SJCRH30 (cell line): ENCODE measurements around the gene OSBPL10. TPM values are rescaled to one million over a fixed set of nuclear protein-coding genes. Genes with fewer than 3 reads are reported as not detected.

Experiments used
- DNase-seq, 2 experiments: peaks; one replicate each; pipeline ENCODE4 v3.0.0-alpha.2; 2015 to 2020
- H3K27ac ChIP-seq: fragments of 250-450 bp; sonication (Bioruptor Pico); 2 replicates; pipeline ENCODE4 v1.5.1; 2020; ENCODE audit warnings: mild to moderate bottlenecking, moderate library complexity
- H3K27me3 ChIP-seq: fragments of 250-450 bp; sonication (Bioruptor Pico); 2 replicates; pipeline ENCODE4 v1.5.1; 2020; ENCODE audit warnings: mild to moderate bottlenecking, moderate library complexity
- H3K36me3 ChIP-seq: fragments of 250-450 bp; sonication (Bioruptor Pico); 2 replicates; pipeline ENCODE4 v1.5.1; 2020; ENCODE audit warnings: mild to moderate bottlenecking, moderate library complexity
- H3K4me1 ChIP-seq: fragments of 250-450 bp; sonication (Bioruptor Pico); 2 replicates; pipeline ENCODE4 v1.5.1; 2020; ENCODE audit warnings: mild to moderate bottlenecking, moderate library complexity
- H3K4me3 ChIP-seq: fragments of 250-450 bp; sonication (Bioruptor Pico); 2 replicates; pipeline ENCODE4 v1.5.1; 2020; ENCODE audit warnings: mild to moderate bottlenecking, moderate library complexity
- H3K9me3 ChIP-seq: fragments of 250-450 bp; sonication (Bioruptor Pico); replicated peaks from 2 replicates; pipeline ENCODE4 v1.5.1; 2020; ENCODE audit warnings: mild to moderate bottlenecking, moderate library complexity
- total RNA-seq: library from RNA; depleted of rRNA; stranded (reverse); fragments of >200 nt; shearing (Covaris generic); gene quantifications from 2 replicates; pipeline ENCODE4 v1.2.3, GENCODE V29; 2014

The OSBPL10 gene
- total RNA-seq, 1 experiment from 2014 or later: 2.0 TPM

DNA sequence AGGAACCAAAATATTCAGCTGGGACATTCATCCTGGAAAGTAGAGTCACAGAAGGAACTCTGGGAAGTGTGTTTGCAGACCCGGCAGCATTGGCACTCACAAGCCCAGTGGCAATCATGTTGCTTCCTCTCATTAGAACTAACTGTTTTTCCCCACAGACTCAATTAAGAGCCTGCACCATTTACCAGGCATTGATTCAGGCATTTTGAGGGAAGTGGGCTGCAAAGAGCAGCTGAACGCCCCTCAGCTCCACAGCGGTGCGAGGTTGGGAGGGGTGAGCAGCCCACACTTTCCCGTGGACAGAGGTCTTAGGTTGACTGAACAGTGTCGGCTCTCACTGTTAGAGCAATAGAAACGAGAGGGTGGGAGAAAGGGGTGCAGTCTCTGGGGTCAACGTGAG is 304.5 kb downstream of the OSBPL10 start:
- Histone ChIP-seq H3K36me3 (no peaks in the 10 kb centered on the region), H3K27me3 (no peaks in the 10 kb centered on the region)

DNA sequence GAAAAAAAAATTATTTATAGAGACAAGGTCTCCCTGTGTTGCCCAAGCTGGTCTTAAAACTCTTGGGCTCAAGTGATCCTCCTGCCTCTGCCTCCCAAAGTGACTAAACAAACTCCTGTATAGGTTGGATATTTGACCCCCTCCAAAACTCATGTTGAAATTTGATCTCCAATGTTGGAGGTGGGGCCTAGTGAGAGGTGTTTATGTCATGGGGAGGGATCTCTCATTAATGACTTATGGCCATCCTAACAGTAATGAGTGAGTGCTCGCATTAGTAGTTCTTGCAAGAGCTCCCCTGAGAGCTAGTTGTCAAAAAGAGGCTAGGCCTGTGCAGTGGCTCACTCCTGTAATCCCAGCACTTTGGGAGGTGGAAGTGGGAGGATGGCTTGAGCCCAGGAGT is 307.1 kb downstream of the OSBPL10 start:
- no peak for DNase-seq
- no peaks in the 10 kb centered on the region for H3K4me1 ChIP-seq
- no peaks in the 10 kb centered on the region for H3K27me3 ChIP-seq
- no peaks in the 10 kb centered on the region for H3K36me3 ChIP-seq
- H3K4me3 ChIP-seq: no peak overlapping the region
- H3K27ac ChIP-seq: no peak overlapping the region
- no peaks in the 10 kb centered on the region for H3K9me3 ChIP-seq

More for the DNA sequence above, 304.5 kb downstream of the OSBPL10 start:
- Histone ChIP-seq H3K27ac (no peak overlapping the region), H3K9me3 (no peaks in the 10 kb centered on the region), H3K4me1 (no peaks in the 10 kb centered on the region), H3K4me3 (no peak overlapping the region)
- no peak for DNase-seq

DNA sequence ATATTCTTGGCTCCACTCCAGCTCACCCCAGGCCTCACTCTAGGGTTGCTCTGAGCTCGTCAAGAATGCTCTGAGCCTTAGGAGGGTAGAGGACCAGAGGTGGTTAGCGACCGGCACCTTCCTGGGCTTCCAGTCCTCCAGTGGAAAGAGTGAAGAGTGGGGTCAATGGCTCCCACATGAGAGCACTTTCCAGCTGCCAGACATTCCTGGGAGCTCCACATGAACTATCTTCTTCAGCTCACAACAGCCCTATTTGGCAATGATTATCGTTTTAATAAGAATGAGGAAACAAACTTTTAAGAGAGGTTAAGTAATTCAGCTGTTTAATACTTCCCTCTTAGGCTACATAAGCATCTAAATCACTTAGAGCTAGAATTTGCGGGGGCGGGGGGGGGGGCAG is 309.1 kb downstream of the OSBPL10 start:
- Histone ChIP-seq H3K9me3 (no peaks in the 10 kb centered on the region), H3K4me3 (no peak overlapping the region), H3K36me3 (no peaks in the 10 kb centered on the region), H3K27me3 (no peaks in the 10 kb centered on the region), H3K4me1 (no peaks in the 10 kb centered on the region), H3K27ac (no peak overlapping the region)
- no peak for DNase-seq

DNA sequence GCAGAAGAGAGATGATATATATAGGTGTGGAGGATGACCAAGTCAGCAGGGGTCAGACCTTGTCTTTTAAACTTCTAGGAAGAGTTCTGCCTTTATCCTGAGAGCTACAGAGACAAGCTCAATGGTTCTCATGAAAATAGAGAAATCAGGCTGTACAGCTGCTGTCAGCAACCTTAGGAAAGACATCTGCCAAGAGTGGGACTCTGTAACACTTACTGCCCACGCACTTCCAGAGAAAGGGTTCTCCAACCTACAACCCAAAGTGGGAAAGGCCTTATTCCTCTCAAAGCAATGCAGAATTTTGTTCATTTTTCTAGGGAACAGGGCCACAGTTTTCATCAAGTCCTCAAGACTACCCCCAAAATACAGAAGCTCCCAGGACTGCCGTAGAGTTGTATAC is 309.6 kb downstream of the OSBPL10 start:
- Histone ChIP-seq H3K27ac (no peak overlapping the region), H3K4me3 (no peak overlapping the region), H3K4me1 (no peaks in the 10 kb centered on the region), H3K36me3 (no peaks in the 10 kb centered on the region), H3K27me3 (no peaks in the 10 kb centered on the region), H3K9me3 (no peaks in the 10 kb centered on the region)
- no peak for DNase-seq

DNA sequence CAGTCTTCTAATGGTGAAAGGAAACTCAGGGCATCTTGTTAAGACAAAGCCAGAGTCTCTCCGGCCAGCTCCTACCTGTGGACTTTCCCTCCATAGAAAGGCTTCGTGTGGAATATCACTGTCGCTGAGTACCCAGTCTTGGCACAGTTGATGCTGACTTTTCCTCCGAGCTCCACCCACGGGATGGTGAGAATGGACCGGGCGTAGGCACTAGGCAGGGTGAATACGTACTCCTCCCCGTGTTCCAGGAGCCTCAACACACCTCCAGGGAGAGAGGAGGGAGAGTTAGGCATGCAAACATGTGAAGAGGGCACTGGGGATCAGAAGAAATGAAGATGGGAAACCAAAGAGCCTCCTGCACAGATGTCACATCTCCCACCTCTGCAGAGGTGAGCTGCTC is 310.3 kb downstream of the OSBPL10 start:
- H3K27me3 ChIP-seq: no peaks in the 10 kb centered on the region
- no peaks in the 10 kb centered on the region for H3K4me1 ChIP-seq
- H3K36me3 ChIP-seq: no peaks in the 10 kb centered on the region
- DNase-seq: no peak
- H3K9me3 ChIP-seq: no peaks in the 10 kb centered on the region
- H3K4me3 ChIP-seq: no peak overlapping the region
- no peak overlapping the region for H3K27ac ChIP-seq

DNA sequence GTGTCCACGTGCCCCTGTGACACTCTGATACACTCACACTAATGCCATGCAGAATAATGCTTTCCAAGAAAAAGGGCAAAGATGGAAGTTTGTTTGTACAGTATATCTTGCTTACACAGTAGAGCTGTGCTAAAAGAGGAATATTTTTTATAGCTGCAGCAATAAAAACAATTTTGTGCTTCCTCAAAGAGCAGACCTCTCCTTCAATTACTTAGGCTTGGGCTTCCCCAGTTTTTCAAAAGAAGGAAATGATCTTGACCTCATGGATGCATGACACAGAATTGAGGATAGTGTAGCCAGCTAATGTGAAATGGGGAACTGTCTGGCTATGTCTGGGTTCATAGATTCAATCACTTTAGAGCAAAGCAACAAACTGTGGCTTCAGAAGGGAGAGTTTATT is 310.9 kb downstream of the OSBPL10 start:
- Histone ChIP-seq H3K9me3 (no peaks in the 10 kb centered on the region), H3K27me3 (no peaks in the 10 kb centered on the region), H3K27ac (no peak overlapping the region), H3K36me3 (no peaks in the 10 kb centered on the region), H3K4me1 (no peaks in the 10 kb centered on the region), H3K4me3 (no peak overlapping the region)
- no peak for DNase-seq

DNA sequence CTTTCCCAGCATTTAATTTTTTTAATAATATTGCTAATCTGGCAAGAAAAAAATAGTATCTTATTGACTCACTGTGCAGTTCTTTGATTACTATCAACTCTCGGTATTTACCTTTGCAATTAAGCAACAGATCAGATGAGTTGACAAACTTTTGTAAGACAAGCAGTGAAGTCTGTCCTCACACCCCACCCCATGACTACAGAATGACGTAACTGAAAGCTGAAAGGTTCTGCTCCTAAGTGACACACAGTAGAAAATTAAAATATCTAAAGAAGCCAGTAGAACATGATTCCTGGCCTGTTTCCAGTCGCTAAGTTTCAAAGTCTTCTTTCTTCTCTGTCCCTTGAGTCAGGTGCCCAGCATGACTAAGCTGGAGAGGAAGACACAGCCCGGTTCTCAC is 312.8 kb downstream of the OSBPL10 start:
- no peaks in the 10 kb centered on the region for H3K9me3 ChIP-seq
- no peak overlapping the region for H3K27ac ChIP-seq
- no peak overlapping the region for H3K4me3 ChIP-seq
- DNase-seq: no peak
- no peaks in the 10 kb centered on the region for H3K36me3 ChIP-seq
- H3K4me1 ChIP-seq: no peaks in the 10 kb centered on the region
- H3K27me3 ChIP-seq: no peaks in the 10 kb centered on the region

DNA sequence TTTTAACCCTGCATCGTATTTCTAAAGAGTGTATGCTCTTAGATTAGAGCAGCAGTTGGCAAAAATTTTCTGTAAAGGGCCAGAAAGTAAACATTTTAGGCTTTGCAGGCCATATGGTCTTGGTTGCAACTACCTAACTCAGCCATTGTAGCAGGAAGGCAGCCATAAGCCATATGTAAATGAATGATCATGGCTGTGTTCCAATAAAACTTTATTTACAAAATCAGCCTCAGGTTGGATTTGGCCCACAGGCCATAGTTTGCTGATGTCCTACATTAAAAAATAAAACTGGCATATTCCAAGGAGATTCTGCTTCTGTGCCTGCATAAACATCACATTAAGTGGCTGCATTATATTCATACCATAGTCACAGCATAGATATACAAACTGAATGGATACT is 313.5 kb downstream of the OSBPL10 start:
- H3K36me3 ChIP-seq: no peaks in the 10 kb centered on the region

DNA sequence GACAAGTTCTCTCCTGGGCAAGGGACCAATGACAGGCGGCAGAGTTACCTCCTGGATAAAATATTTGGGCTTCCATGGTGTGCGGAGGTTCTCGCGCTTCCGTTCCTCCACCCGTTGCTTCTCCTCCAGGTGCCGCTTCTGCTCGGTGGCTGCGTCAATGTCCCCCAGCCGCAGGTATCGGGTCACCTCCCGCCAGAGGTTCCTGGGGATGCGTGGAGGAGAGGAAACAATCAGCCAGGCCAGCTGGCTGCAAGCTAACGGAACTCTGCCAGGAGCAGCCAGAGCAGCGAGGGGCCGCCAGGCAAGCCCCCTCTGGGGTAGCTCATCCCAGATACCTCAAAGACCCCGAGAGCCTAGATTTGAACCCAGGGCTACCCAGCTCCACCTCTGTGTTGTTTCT is 317.0 kb downstream of the OSBPL10 start:
- Histone ChIP-seq H3K9me3 (no peaks in the 10 kb centered on the region), H3K27ac (no peak overlapping the region), H3K36me3 (no peaks in the 10 kb centered on the region), H3K27me3 (no peaks in the 10 kb centered on the region), H3K4me1 (no peaks in the 10 kb centered on the region), H3K4me3 (no peak overlapping the region)
- DNase-seq: no peak

More for the DNA sequence above, 313.5 kb downstream of the OSBPL10 start:
- Histone ChIP-seq H3K27me3 (no peaks in the 10 kb centered on the region), H3K27ac (no peak overlapping the region), H3K4me1 (no peaks in the 10 kb centered on the region), H3K4me3 (no peak overlapping the region), H3K9me3 (no peaks in the 10 kb centered on the region)
- no peak for DNase-seq

DNA sequence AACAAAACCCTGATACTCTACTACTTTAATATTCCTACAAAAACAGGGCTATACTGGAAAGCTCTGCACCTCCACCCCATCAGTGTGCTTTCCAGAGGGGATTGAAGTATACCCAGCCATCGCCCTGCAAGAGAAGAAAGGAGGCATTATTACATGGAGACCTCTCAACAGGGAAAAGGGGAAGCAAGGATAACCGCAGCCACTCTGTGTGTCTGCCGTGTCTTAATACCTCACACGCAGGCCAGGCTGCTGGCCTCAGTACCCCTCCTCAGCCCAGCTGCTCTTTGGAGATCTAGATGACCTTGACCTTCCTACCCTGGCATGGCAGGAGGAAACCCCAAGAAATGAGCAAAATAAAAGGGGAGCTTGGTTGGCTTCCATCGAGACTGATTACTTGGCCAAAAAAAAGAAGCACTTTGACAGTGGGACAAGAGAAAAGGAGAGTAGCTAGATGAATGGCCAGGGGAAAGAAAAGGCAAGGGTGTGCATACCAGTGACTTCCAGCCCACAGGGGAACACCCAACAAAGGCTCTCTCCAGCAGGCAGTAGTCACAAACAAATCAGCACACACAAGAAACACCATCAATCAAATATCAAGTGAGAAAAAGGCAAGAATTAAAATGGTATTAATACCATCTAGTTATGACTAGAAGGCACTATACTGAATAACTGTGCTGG is 318.9 kb downstream of the OSBPL10 start:
- DNase-seq: no peak
- Histone ChIP-seq H3K27me3 (no peaks in the 10 kb centered on the region), H3K36me3 (no peaks in the 10 kb centered on the region), H3K4me1 (no peaks in the 10 kb centered on the region), H3K4me3 (no peak overlapping the region), H3K27ac (no peak overlapping the region), H3K9me3 (no peaks in the 10 kb centered on the region)

DNA sequence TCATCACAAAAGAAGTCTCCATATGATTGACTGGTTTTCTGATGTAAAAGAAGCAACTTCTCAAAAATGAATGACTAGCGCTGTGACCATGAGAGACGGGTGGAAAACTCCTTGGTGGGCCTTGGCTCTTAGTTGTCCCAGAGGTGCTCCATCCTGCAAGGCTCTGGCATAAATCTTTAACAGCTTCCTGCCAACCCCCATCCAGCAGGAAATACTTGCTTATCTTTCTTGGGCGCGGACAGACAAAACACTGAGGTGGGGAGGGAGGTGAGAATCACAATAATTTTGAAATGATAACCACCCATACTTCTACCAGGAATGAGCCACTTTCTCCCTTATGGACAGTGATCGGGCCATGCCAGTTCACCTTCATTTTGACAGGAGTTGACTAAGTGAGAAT is 319.8 kb downstream of the OSBPL10 start:
- no peaks in the 10 kb centered on the region for H3K9me3 ChIP-seq
- DNase-seq: no peak
- H3K27me3 ChIP-seq: no peaks in the 10 kb centered on the region
- no peak overlapping the region for H3K4me3 ChIP-seq
- no peaks in the 10 kb centered on the region for H3K4me1 ChIP-seq
- no peaks in the 10 kb centered on the region for H3K36me3 ChIP-seq
- no peak overlapping the region for H3K27ac ChIP-seq

DNA sequence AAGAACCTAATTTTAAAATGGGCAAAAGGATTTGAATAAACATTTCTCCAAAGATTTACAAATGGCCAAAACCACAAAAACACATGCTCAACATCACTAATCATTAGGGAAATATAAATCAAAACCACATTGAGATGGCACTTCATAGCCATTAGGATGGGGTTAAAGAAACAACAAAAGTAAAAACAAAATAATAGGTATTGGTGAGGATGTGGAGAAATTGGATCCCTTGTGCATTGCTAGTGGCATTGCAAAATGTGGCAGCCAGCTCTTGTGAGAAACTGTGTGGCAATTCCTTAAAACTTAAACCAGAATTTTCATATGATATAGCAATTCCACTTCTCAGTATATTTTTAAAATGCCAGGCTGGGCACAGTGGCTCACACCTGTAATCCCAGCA is 321.8 kb downstream of the OSBPL10 start:
- no peaks in the 10 kb centered on the region for H3K4me1 ChIP-seq
- DNase-seq: no peak
- H3K27me3 ChIP-seq: no peaks in the 10 kb centered on the region
- no peaks in the 10 kb centered on the region for H3K9me3 ChIP-seq
- no peaks in the 10 kb centered on the region for H3K36me3 ChIP-seq
- H3K27ac ChIP-seq: no peak overlapping the region
- no peak overlapping the region for H3K4me3 ChIP-seq

DNA sequence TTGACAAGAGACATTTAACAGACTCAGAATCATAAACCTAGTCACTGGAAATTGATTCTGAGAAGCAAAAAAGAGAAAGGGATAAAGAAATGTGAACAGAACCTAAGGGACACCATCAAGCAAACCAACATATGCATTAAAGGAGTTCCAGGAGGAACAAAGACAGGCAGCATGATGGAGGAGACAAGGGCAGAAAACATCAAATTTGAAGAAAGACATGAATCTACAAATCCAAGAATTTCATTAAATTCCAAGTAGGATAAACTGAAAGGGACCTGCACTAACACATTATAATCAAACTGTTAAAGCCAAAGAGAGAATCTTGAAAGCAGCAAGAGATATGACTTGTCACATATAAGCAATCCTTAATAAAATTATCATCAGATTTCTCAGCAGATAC is 326.1 kb downstream of the OSBPL10 start:
- Histone ChIP-seq H3K4me3 (no peak overlapping the region), H3K27me3 (no peaks in the 10 kb centered on the region), H3K36me3 (no peaks in the 10 kb centered on the region), H3K27ac (no peak overlapping the region), H3K4me1 (no peaks in the 10 kb centered on the region), H3K9me3 (no peaks in the 10 kb centered on the region)
- DNase-seq: no peak

DNA sequence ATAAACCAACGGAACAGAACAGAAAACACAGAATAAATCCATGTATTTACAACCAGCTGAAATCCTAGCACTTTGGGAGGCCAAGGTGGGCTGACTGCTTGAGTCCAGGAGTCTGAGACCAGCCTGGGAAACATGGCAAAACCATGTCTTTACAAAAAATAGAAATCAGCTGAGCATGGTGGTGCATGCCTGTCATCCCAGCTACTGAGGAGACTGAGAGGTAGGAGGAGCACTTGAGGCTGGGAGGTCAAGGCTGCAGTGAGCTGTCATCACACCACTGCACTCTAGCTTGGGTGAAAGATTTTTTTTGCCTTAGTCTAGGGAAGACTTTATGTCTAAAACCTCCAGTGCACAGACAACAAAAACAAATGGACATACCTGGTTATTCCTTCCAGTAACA is 327.6 kb downstream of the OSBPL10 start:
- no peaks in the 10 kb centered on the region for H3K4me1 ChIP-seq
- no peaks in the 10 kb centered on the region for H3K9me3 ChIP-seq
- no peak overlapping the region for H3K4me3 ChIP-seq
- H3K36me3 ChIP-seq: no peaks in the 10 kb centered on the region
- H3K27me3 ChIP-seq: no peaks in the 10 kb centered on the region
- H3K27ac ChIP-seq: no peak overlapping the region
- no peak for DNase-seq

DNA sequence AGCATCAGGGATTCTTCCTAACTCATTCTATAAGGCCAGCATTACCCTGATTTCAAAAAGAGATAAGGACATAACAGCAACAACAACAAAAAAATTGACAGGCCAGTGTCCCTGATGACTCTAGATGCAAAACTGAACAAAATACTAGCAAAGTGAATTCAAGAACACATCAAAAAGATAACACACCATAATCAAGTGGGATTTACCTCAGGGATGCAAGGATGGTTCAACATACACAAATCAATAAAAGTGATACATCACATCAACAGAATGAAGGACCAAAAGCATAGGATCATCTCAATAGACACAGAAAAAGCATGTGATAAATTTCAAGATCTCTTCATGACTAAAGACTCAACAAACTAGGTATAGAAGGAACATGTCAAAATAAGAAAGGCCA is 328.8 kb downstream of the OSBPL10 start:
- Histone ChIP-seq H3K4me3 (no peak overlapping the region), H3K27ac (no peak overlapping the region), H3K36me3 (no peaks in the 10 kb centered on the region), H3K9me3 (no peaks in the 10 kb centered on the region), H3K27me3 (no peaks in the 10 kb centered on the region), H3K4me1 (no peaks in the 10 kb centered on the region)
- DNase-seq: no peak

DNA sequence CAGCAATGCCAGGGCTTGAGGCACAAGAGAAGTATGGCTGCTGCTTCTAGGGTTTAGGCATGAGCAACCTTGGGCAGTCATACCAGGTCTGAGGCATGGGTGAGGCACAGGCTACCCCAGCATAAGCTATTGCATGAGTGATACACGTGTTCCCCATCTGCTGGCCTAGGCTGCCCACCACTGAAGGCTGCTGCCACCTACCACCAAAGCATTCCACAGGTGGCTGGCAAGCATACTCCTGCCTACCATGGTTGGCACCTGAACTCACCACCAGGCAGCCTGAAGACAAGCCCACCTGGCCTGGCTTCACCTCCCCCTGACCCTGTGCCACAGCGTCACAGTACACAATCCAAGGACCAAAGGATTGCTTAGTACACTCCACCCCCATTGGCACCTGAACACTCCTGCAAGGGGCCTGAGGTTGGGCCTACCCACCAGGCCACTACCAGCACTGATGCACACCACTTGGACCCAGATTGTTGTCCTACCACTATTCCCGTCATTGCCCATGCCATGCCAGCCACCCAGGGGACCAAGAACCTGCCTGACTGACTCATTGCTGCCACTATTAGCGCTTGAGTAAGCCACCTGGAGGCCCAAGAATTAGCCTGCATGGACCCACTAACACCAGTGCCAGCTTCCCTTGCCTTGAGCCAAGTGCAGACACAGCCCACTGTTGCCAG is 332.6 kb downstream of the OSBPL10 start:
- H3K36me3 ChIP-seq: no peaks in the 10 kb centered on the region
- no peaks in the 10 kb centered on the region for H3K27me3 ChIP-seq
- H3K27ac ChIP-seq: no peak overlapping the region
- H3K4me3 ChIP-seq: no peak overlapping the region
- H3K4me1 ChIP-seq: no peaks in the 10 kb centered on the region
- H3K9me3 ChIP-seq: no peaks in the 10 kb centered on the region
- DNase-seq: no peak
